H1 (cell line): Measurements from ENCODE around the gene C2CD5. TPM values are rescaled to one million over a fixed set of nuclear protein-coding genes. Genes with fewer than 3 reads are reported as not detected.

ENCODE experiments used
- CTCF ChIA-PET: fragments of 300-600 bp; sonication (Branson Sonifier 250); formaldehyde crosslinking; loops from one replicate; lab custom pipeline; 2021; ENCODE audit not compliant: partially characterized antibody; lab: Charles Lee
- POLR2A ChIA-PET: fragments of 300-600 bp; sonication (Branson Sonifier 250); formaldehyde crosslinking; loops from one replicate; lab custom pipeline; 2021; ENCODE audit warnings: inconsistent platforms; ENCODE audit not compliant: partially characterized antibody; lab: Charles Lee
- DNase-seq, 2 experiments: peaks; one replicate each; pipeline versions ENCODE4 v3.0.0 to v3.0.0-alpha.2; 2010 to 2022; ENCODE audit warnings: low spot score in 2 of 2, low read depth in 1 of 2, mixed read lengths in 1 of 2
- FAIRE-seq: peaks from 2 replicates; lab custom pipeline; 2011; peaks lifted over from hg19 to GRCh38; lab: Jason Lieb, UNC
- H2AFZ ChIP-seq: 2 replicates; pipeline ENCODE4 v1.8.1; 2012; ENCODE audit warnings: low read length, inconsistent platforms
- H2AK5ac ChIP-seq: 2 replicates; pipeline ENCODE4 v1.6.1; 2013; ENCODE audit warnings: low read depth, low read length
- H2BK120ac ChIP-seq: replicated peaks from 2 replicates; pipeline ENCODE3; 2013; ENCODE audit warnings: low read depth, low read length, inconsistent platforms
- H2BK12ac ChIP-seq: 2 replicates; pipeline ENCODE4 v1.6.1; 2013; ENCODE audit warnings: low read depth, low read length
- H2BK15ac ChIP-seq: 2 replicates; pipeline ENCODE4 v1.6.1; 2013; ENCODE audit warnings: low read length
- H2BK20ac ChIP-seq: 2 replicates; pipeline ENCODE4 v1.6.1; 2013; ENCODE audit warnings: low read length
- H2BK5ac ChIP-seq: 2 replicates; pipeline ENCODE4 v1.6.1; 2013; ENCODE audit warnings: low read depth, low read length
- H3K14ac ChIP-seq: 2 replicates; pipeline ENCODE4 v1.6.1; 2013; ENCODE audit warnings: inconsistent platforms; ENCODE audit not compliant: insufficient read length
- H3K18ac ChIP-seq: 2 replicates; pipeline ENCODE4 v1.6.1; 2013; ENCODE audit warnings: low read length; ENCODE audit errors: extremely low read depth
- H3K23ac ChIP-seq: 2 replicates; pipeline ENCODE4 v1.6.1; 2013; ENCODE audit warnings: inconsistent platforms; ENCODE audit not compliant: insufficient read length
- H3K23me2 ChIP-seq: 2 replicates; pipeline ENCODE4 v1.6.1; 2013; ENCODE audit warnings: low read depth, low read length
- H3K27ac ChIP-seq: 2 replicates; pipeline ENCODE4 v1.6.1; 2011; ENCODE audit warnings: low read depth, low read length, inconsistent platforms
- H3K27me3 ChIP-seq, 4 experiments: replicated peaks in 1 of 4; 1 replicate in 1 of 4; 2 replicates in 3 of 4; pipeline versions ENCODE4 v1.6.1 to v1.8.1; 2011 to 2013; ENCODE audit warnings: low read length in 3 of 4, mild to moderate bottlenecking in 3 of 4, inconsistent platforms in 2 of 4, mixed read lengths in 2 of 4, moderate library complexity in 1 of 4; ENCODE audit not compliant: control insufficient read depth in 3 of 4, insufficient read depth in 3 of 4; ENCODE audit errors: extremely low read depth in 1 of 4
- H3K36me3 ChIP-seq, 4 experiments: 2 replicates each; pipeline versions ENCODE4 v1.6.1 to v1.8.1; 2011 to 2013; ENCODE audit warnings: mild to moderate bottlenecking in 4 of 4, low read length in 3 of 4, moderate library complexity in 2 of 4, control low read depth in 1 of 4, inconsistent platforms in 1 of 4; ENCODE audit not compliant: insufficient read depth in 4 of 4, control insufficient read depth in 2 of 4
- H3K4ac ChIP-seq: replicated peaks from 2 replicates; pipeline ENCODE3; 2013; ENCODE audit warnings: low read length, low read depth, mixed read lengths, inconsistent platforms; ENCODE audit not compliant: insufficient read length
- H3K4me1 ChIP-seq, 4 experiments: replicated peaks in 1 of 4; 1 replicate in 1 of 4; 2 replicates in 3 of 4; pipeline versions ENCODE4 v1.6.1 to v1.8.1; 2011 to 2013; ENCODE audit warnings: low read length in 3 of 4, inconsistent platforms in 2 of 4, mixed read lengths in 1 of 4; ENCODE audit not compliant: insufficient read depth in 4 of 4, control insufficient read depth in 3 of 4
- H3K4me2 ChIP-seq, 2 experiments: 2 replicates each; pipeline versions ENCODE4 v1.6.1 to v1.8.1; 2011 to 2013; ENCODE audit warnings: low read depth in 2 of 2, low read length in 2 of 2, control low read depth in 1 of 2, inconsistent platforms in 1 of 2, mild to moderate bottlenecking in 1 of 2; ENCODE audit not compliant: insufficient read depth in 1 of 2
- H3K4me3 ChIP-seq, 4 experiments: fragments of 200-600, 300-600 bp in 1 of 4; sonication (generic), shearing (Covaris generic), sonication (Bioruptor Twin) in 1 of 4; 2 replicates each; pipeline versions ENCODE4 v1.5.1 to v1.8.1; 2011 to 2016; ENCODE audit warnings: low read length in 4 of 4, low read depth in 3 of 4, control low read depth in 2 of 4, inconsistent platforms in 2 of 4, mild to moderate bottlenecking in 2 of 4, mixed read lengths in 1 of 4, moderate library complexity in 1 of 4; ENCODE audit not compliant: insufficient read depth in 2 of 4; ENCODE audit errors: extremely low read depth in 1 of 4
- H3K56ac ChIP-seq: replicated peaks from 2 replicates; pipeline ENCODE3; 2013; ENCODE audit warnings: low read depth, mild to moderate bottlenecking, mixed read lengths, low read length, inconsistent platforms; ENCODE audit not compliant: insufficient read length
- H3K79me1 ChIP-seq: 2 replicates; pipeline ENCODE4 v1.6.1; 2013; ENCODE audit warnings: low read depth, low read length, control low read depth
- H3K79me2 ChIP-seq, 2 experiments: 2 replicates each; pipeline versions ENCODE4 v1.6.1 to v1.8.1; 2012 to 2013; ENCODE audit warnings: low read length in 2 of 2, mild to moderate bottlenecking in 2 of 2, inconsistent platforms in 1 of 2; ENCODE audit not compliant: insufficient read depth in 2 of 2, control insufficient read depth in 1 of 2
- H3K9ac ChIP-seq, 4 experiments: replicated peaks in 1 of 4; 1 replicate in 1 of 4; 2 replicates in 3 of 4; pipeline versions ENCODE4 v1.6.1 to v1.8.1; 2011 to 2013; ENCODE audit warnings: low read depth in 3 of 4, low read length in 3 of 4, control low read depth in 2 of 4, mild to moderate bottlenecking in 2 of 4, moderate library complexity in 2 of 4, inconsistent platforms in 1 of 4; ENCODE audit errors: extremely low read depth in 1 of 4
- H3K9me3 ChIP-seq, 2 experiments: 2 replicates each; pipeline versions ENCODE4 v1.6.1 to v1.8.1; 2012 to 2013; ENCODE audit warnings: mild to moderate bottlenecking in 2 of 2, moderate library complexity in 2 of 2, control low read depth in 1 of 2, inconsistent platforms in 1 of 2, low read depth in 1 of 2, low read length in 1 of 2, mixed read lengths in 1 of 2; ENCODE audit not compliant: insufficient read depth in 2 of 2
- H4K20me1 ChIP-seq, 2 experiments: replicated peaks in 1 of 2; 2 replicates each; pipeline versions ENCODE3 to v1.8.1; 2011 to 2013; ENCODE audit warnings: inconsistent platforms in 2 of 2, low read length in 2 of 2, mild to moderate bottlenecking in 1 of 2; ENCODE audit not compliant: insufficient read depth in 2 of 2, control insufficient read depth in 1 of 2
- H4K5ac ChIP-seq: 2 replicates; pipeline ENCODE4 v1.6.1; 2013; ENCODE audit warnings: low read length, low read depth, mixed read lengths, inconsistent platforms; ENCODE audit not compliant: insufficient read length
- H4K8ac ChIP-seq: 2 replicates; pipeline ENCODE4 v1.8.0; 2013; ENCODE audit warnings: mild to moderate bottlenecking, moderate library complexity, low read length, inconsistent platforms; ENCODE audit not compliant: insufficient read depth; ENCODE audit errors: extremely low read depth
- H4K91ac ChIP-seq: replicated peaks from 2 replicates; pipeline ENCODE3; 2013; ENCODE audit warnings: low read length, mixed read lengths, inconsistent platforms; ENCODE audit not compliant: insufficient read length
- BRCA1 ChIP-seq: IDR thresholded peaks from 2 replicates; pipeline ENCODE4 v1.6.1; 2012; ENCODE audit warnings: low read depth, low read length, improper control_type of control experiment
- CEBPB ChIP-seq: IDR thresholded peaks from 2 replicates; pipeline ENCODE4 v1.6.1; 2012; ENCODE audit warnings: low read depth, low read length
- CHD1 ChIP-seq: IDR thresholded peaks from 2 replicates; pipeline ENCODE4 v1.6.1; 2012; ENCODE audit warnings: low read depth, low read length, improper control_type of control experiment
- EP300 ChIP-seq, 2 experiments: IDR thresholded peaks; 1 replicate in 1 of 2; 2 replicates in 1 of 2; pipeline ENCODE4 v1.6.1; 2011 to 2012; ENCODE audit warnings: low read depth in 2 of 2, low read length in 2 of 2, mild to moderate bottlenecking in 2 of 2, borderline replicate concordance in 1 of 2, inconsistent platforms in 1 of 2, moderate library complexity in 1 of 2
- EZH2 ChIP-seq: fragments of 200-600 bp; sonication (generic); IDR thresholded peaks from 2 replicates; pipeline ENCODE4 v1.7.1; 2012; ENCODE audit warnings: low read depth, mild to moderate bottlenecking, moderate library complexity, low read length, inconsistent platforms; ENCODE audit not compliant: severe bottlenecking
- FOSL1 ChIP-seq: IDR thresholded peaks from 2 replicates; pipeline ENCODE4 v1.6.1; 2011; ENCODE audit warnings: mild to moderate bottlenecking, low read depth, low read length, moderate library complexity; ENCODE audit not compliant: insufficient read depth
- GTF2F1 ChIP-seq: IDR thresholded peaks from 2 replicates; pipeline ENCODE4 v1.6.1; 2012; ENCODE audit warnings: low read depth, low read length, improper control_type of control experiment, borderline replicate concordance
- HDAC2 ChIP-seq, 2 experiments: fragments of 300-600 bp in 1 of 2; sonication (generic) in 1 of 2; IDR thresholded peaks; 2 replicates each; pipeline ENCODE4 v1.6.1; 2011 to 2012; ENCODE audit warnings: low read depth in 2 of 2, low read length in 2 of 2, mild to moderate bottlenecking in 2 of 2, moderate library complexity in 2 of 2, borderline replicate concordance in 1 of 2, inconsistent platforms in 1 of 2
- JUN ChIP-seq: IDR thresholded peaks from 2 replicates; pipeline ENCODE4 v1.6.1; 2011; ENCODE audit warnings: low read depth, mild to moderate bottlenecking, improper control_type of control experiment, low read length
- PHF8 ChIP-seq: fragments of 200-600 bp; sonication (generic); conservative IDR thresholded peaks from 2 replicates; pipeline ENCODE4 v1.7.1; 2012; ENCODE audit warnings: low read depth, mild to moderate bottlenecking, inconsistent platforms, low read length, moderate library complexity
- SIRT6 ChIP-seq: IDR thresholded peaks from one replicate; pipeline ENCODE4 v1.7.1; 2012; ENCODE audit warnings: low read length, inconsistent platforms
- TAF1 ChIP-seq: IDR thresholded peaks from 2 replicates; pipeline ENCODE4 v1.6.1; 2011; ENCODE audit warnings: mild to moderate bottlenecking, low read depth, low read length
- WGBS, 2 experiments: shearing (Covaris generic) in 1 of 2; methylation state at CpG; one replicate each; pipeline versions ENCODE4 v1.1.6 to v1.1.7; 2013 to 2015; ENCODE audit warnings: low lambda C conversion rate in 2 of 2, mixed read lengths in 2 of 2, inconsistent platforms in 1 of 2, low coverage in 1 of 2, missing lambda C conversion rate in 1 of 2; ENCODE audit not compliant: insufficient replicate concordance in 2 of 2, insufficient coverage in 1 of 2, insufficient read length in 1 of 2; ENCODE audit errors: extremely low coverage in 1 of 2, missing lambda C conversion rate in 1 of 2; 5-methylcytosine and 5-hydroxymethylcytosine counted together
- polyA plus RNA-seq, 7 experiments: library from polyadenylated mRNA; depleted of rRNA in 3 of 7; stranded (reverse) in 5 of 7; unstranded in 2 of 7; fragments of >200 nt in 5 of 7; fragments of 200-250 nt in 2 of 7; gene quantifications; 1 replicate in 5 of 7; 2 replicates in 1 of 7; 4 replicates in 1 of 7; pipeline versions ENCODE4 v1.2.1 to v1.2.3, GENCODE V29; 2011 to 2013; ENCODE audit warnings: missing spikeins in 2 of 7, mixed read lengths in 2 of 7
- total RNA-seq: library from RNA; stranded (reverse); fragmentation: NEBNext Ultra II Directional; extraction: Animal tissue kit (Norgen Biotek cat#: 25700); gene quantifications from 2 replicates; pipeline ENCODE4 v1.2.1, GENCODE V29; 2021
- TF ChIP-seq, protein P1 (sequence below): IDR thresholded peaks from 2 replicates; pipeline ENCODE4 v1.6.1; 2011; ENCODE audit warnings: low read depth, mild to moderate bottlenecking, low read length; ENCODE audit not compliant: insufficient read depth

The C2CD5 gene
- total and polyA plus RNA-seq, 2 of the 8 experiments (the other 6 are each of a cell fraction or from before 2014, with no cell fraction given): 21.9 to 45.9 TPM

DNA sequence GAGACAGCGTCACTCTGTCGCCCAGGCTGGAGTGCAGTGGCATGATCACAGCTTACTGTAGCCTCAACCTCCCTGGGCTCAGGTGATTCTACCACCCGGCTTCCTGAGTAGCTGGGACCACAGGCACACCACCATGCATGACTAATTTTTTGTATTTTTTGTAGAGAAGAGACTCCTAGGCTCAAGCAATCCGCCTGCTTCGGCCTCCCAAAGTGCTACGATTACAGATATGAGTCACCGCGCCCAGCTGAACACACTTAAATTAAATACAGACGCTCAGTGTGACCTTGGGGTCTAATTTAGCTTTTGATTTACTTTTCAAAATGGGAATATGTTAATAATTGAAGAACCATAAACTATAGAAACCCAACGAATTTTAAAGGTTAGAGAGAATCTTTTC is 77.2 kb downstream of the C2CD5 start:
- Histone ChIP-seq H3K4ac (no peak overlapping the region), H3K4me3 (no peak overlapping the region), H3K4me2 (no peak overlapping the region), H3K36me3 (peaks cover 0 to 19% (median 1%) of the 10 kb centered on the region in 4 experiments; a peak in 3 of 8 replicates), H3K9ac (no peak overlapping the region), H3K56ac (no peak overlapping the region), H2BK120ac (no peak overlapping the region), H3K14ac (no peak overlapping the region), H4K91ac (no peak overlapping the region), H3K79me2 (no peaks in the 10 kb centered on the region), H3K27me3 (no peaks in the 10 kb centered on the region), H2BK15ac (no peak overlapping the region), H2BK12ac (no peak overlapping the region), H3K9me3 (no peaks in the 10 kb centered on the region), H3K18ac (no peak overlapping the region), H2AK5ac (no peak overlapping the region), H3K79me1 (no peaks in the 10 kb centered on the region), H4K8ac (no peak overlapping the region), H3K27ac (no peak overlapping the region), H4K20me1 (no peaks in the 10 kb centered on the region), H4K5ac (no peak overlapping the region), H3K4me1 (no peaks in the 10 kb centered on the region), H2AFZ (no peak overlapping the region), H2BK20ac (no peak overlapping the region), H3K23ac (no peak overlapping the region), H2BK5ac (no peak overlapping the region), H3K23me2 (no peaks in the 10 kb centered on the region)
- FAIRE-seq: no peak
- DNase-seq: no peak
- ChIA-PET POLR2A (no interaction called here), CTCF (interaction anchor here (1.0 to 2.1 kb wide), 3 partner anchors 10 to 163 kb away, joined by 3 to 5 read pairs (median 4); no protein-coding TSS in a partner anchor)
- 96% methylated on average over 10 of the region's 10 CpGs; no CpG with 5 or more reads in 1 of the 2 experiments for WGBS, 2 experiments
- TF ChIP-seq PHF8: no peak
- no peak for TF ChIP-seq EZH2
- no peak for TF ChIP-seq HDAC2 (IDR thresholded peaks at IDR 0.05; ENCODE audit: borderline replicate concordance in 1 of 2, low read depth in 2 of 2, low read length in 2 of 2)
- TF ChIP-seq EP300 (IDR thresholded peaks at IDR 0.05; ENCODE audit: borderline replicate concordance in 1 of 2, low read depth in 2 of 2, low read length in 2 of 2): no peak
- TF ChIP-seq, protein P1, sequence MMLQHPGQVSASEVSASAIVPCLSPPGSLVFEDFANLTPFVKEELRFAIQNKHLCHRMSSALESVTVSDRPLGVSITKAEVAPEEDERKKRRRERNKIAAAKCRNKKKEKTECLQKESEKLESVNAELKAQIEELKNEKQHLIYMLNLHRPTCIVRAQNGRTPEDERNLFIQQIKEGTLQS: no peak
- TF ChIP-seq JUN: no peak
- TF ChIP-seq CHD1: no peak
- TF ChIP-seq CEBPB: no peak
- TF ChIP-seq GTF2F1: no peak
- TF ChIP-seq SIRT6: no peak
- TF ChIP-seq TAF1: no peak
- no peak for TF ChIP-seq BRCA1
- no peak for TF ChIP-seq FOSL1
